Cerebellar cortex (tissue), 1 donor: Measurements from ENCODE around the gene INO80D.
A peak's percentile ranks its signal among the peaks of the same experiment; 100 is the strongest.
"Not testable (repeated sequence)": the region's sequence is repeated elsewhere in the genome, so short reads cannot be mapped to it uniquely, and the experiment has no call there.

ENCODE experiments used
- DNase-seq: peaks from one replicate; pipeline ENCODE4 v3.0.0-alpha.2; 2015; ENCODE audit warnings: low spot score

INO80D gene

DNA sequence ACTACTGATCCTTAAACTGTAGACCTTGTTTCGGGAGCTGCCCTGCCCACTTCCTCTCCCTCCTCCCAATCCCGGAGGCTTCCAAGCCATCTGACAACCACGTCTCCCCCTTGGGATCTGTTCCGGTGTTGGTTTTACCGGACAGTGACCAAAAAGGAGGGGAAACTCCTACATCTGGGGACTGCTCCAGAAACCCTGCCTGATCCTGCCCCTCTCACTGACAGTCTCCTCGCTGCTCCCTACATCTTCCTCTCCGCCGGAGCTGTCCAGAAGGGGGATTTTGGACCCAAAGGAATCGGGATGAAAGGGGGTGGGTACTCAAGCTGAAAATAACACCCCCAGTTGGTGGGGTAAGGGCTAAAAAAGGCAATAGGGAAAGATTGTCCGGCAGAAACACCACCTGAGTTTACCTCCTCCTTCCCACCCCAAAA, 1.5 kb downstream of the INO80D start:
- DNase-seq = peak; percentile 88

DNA sequence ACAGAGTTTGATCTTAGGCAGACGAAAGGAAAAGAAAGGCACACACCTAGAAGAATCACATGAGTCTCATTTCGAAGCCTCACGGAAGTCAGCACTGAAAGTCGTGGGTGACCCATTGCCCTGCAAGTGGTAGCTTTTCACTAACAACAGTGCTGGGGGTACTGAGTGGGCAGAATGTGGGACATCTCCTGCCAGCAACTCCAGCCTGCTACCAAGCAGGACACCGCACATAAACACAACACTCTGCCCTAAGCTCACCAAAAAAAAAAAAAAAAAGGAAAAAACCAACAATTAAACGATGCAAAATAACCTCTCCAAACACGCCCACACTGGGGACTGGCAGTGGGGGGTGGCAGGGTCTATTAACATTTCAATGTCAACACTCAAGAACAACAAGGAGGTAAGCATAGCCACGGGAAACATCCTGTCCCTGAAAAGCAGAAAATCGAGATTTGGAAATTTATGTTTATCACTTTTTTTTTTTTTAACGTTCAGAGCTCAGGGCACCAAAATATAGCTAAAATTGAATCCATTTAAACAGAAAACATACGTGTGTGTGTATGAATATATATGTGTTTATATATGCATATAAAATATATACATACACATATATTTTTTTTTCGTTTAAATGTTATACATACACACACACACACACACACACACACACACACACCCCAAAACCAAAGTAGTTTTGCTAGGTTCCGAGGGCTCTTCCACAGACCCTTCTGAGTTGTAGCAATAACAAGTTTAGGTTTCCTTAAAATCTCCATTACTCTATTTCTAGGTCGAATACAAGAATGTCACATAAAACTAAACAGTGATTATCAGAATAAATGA, 2.2 kb downstream of the INO80D start:
- peak; percentile 39 for DNase-seq

DNA sequence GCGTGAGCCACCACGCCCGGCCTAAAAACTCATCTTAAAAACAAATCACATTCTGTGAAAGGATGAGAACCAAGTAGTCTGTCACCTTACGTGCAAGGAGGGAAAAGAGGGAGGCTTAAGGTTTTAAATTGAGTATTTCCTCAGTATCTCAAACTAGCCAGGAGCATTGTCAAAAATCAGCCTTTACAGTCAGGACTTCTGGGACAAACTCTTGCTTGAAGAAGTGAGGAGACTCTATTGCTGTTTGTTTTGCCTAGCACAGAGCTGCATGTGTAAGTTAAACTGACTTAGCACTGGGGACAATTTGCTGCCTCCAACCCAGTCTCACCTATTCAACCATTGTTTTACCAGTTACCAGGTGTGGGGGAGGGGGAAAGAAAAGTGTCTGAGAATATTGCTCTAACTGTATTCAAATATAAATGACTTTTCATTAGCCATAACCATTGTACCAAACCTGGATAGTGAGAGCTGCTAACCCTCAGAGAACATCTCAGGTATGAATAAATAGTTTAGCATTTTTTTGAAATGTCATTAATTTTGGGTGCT, 3.6 kb downstream of the INO80D start:
- peak; percentile 15 for DNase-seq

DNA sequence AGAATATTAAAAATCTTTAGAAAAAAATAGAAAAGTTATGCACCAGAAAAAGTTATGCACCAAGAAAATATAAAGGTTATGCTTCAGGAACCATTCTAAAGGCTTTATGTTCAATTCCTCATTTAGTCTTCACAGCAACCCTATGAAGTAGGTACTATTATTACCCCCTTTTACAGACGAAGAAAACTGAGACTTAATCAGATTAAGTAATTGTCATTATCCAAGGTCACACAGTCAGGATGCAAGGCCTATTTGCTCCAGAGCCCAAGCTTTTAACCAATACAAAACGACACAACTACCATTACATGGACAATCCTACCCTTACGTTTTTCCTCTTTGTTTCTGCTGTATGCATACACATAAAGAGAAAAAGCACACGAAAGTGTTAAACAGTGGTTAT, 5.0 kb downstream of the INO80D start:
- DNase-seq = no peak

DNA sequence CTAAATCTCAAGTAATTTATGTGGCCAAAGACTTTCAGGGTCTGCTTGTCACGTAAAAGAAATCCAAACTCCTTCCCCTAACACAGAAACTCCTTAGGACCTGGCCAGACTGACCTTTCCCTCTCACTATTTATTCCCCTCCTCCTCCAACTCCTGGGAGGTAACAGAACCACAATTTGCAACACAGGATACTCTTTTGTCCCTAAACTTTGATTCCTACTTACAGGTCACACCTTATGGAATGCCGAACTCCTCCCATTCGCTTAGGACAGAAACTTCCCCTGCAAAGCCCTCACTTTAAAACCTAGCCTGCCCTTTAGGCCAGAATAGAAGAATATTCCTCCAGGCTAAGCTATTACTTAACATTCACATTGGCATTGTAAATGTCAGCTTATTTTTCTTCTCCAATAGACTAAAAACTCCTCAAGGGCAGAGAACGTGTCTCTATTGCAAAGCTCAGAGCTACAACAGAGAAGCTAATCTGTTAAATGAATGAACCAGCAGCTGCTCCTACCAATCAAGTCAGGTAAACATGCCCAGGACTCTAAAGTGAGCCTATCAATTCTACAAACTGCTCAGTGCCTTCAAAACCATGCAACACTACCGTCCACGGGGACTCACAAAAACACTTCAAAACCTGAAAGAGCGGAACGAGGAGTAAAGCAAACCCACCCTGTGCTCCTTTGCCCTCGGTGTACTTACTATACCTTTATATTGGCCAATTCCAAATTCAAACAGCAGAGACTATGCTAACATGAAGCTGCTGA, 6.1 kb downstream of the INO80D start:
- no peak for DNase-seq

DNA sequence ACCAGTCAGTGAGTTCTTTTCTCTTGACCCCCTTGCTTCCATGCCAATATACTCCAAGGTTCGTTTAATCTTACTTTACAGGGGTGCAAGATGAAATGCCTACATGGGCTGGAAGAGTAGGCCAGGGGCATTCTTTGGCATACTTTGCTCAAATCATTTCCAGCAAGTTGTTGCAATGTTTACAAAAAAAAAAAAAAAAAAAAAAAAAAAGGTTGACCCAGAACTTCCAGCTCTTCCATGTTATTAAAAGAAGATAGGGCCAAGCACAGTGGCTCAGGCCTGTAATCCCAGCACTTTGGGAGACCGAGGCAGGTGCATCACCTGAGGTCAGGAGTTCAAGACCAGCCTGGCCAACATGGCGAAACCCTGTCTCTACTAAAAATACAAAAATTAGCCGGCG, 8.1 kb downstream of the INO80D start:
- not testable (repeated sequence) for DNase-seq

DNA sequence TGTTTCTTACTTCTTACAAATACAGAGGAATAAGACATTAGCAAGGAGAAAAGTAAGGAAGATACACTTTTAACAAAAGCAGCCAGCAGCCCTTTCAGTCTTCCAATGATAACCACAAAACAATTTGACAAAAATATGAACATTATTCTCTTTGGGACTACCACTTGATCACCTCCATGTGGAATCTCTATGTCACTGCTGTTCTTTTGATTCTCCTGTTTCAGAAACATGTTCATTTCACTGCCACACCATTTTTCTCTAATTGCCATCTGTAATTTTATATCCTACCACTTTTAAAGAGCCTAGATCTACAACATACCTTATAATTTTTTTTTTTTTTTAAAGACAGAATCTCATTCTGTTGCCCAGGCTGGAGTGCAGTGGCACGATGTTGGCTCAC, 10.9 kb downstream of the INO80D start:
- DNase-seq = no peak

DNA sequence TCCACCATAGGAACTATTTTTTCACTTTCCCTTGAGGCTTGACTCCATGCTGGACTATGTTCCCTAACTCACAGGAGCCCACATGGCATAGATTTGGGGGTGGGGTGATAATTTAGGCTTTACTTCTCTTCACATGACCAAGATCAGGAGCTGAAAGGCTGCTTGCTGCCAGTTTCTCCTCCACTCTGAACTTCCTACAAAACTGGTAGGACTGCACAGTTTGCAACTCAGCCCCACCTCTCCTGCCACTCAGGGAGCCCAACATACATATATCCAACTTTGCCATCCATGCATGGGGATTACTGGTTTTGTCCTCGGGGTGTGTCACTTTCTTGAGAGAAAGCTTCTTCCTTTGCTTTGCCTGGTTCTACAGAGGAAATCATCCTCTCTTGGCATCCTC, 14.2 kb downstream of the INO80D start:
- no peak for DNase-seq

DNA sequence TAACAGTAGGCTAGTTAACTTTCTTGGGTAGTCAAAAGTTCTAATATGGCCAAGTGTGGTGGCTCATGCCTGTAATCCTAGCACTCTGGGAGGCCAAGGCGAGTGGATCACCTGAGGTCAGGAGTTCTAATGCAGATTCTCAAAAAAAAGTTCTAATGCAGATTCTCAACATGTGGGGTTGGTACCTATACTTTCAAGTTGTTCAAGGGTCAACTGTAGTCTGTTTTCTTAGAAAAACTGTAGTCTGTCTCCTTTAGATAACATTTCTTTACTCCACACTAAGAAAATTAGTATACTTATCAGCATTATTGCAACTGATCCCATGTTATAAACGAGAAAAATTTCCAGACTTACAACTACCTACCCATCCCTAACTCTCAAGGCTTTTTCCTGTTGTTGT, 16.6 kb downstream of the INO80D start:
- DNase-seq = no peak

DNA sequence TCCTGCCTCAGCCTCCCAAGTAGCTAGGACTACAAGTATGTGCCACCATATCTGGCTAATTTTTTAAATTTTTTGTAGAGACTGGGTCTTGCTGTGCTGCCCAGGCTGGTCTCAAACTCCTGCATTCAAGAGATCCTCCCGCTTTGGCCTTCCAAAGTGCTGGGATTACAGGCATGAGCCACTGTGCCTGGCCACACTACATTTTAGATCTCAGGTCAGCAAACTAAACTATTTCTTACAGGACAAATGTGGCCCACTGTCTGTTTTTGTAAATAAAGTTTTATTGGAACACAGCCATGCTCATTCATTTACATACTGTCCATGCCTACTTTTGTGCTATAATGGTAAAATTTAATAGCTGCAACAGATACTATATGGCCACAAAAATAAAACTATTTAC, 17.8 kb downstream of the INO80D start:
- DNase-seq = no peak

DNA sequence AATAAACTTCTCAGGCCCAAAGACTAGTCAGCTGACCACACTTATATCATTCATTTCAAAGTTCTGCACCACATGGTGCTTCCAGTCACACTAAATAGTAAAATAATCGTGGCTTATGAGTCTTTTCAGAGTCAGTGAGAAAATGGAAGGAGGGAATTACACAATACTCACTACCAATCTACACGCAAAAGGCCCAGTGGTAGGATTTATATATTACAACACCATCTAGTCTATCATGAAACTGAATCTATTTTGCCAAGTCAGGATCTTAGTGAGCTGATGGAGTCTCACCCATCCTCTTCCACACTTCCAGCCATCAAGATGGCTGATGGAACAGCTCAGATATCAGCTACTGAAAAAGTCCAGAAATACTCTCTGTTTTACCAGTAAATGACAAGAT, 21.9 kb downstream of the INO80D start:
- no peak for DNase-seq

DNA sequence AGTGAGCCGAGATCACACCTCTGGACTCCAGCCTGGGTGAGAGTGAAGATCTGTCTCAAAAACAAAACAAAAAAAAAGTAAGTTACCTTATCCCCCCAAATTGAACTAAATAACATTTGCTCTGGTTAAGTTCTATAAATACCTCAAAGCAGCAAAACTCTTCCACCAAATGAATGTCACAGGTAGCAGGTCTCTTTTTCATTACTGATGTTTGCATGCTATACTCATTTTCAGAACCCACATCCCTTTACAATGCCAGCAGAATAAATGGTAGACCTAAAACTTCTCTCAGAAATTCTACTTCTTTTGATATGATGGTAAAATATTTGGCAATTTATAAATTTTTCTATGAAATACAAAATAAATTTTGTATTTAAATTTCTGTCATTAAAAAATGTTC, 22.3 kb downstream of the INO80D start:
- DNase-seq = no peak

DNA sequence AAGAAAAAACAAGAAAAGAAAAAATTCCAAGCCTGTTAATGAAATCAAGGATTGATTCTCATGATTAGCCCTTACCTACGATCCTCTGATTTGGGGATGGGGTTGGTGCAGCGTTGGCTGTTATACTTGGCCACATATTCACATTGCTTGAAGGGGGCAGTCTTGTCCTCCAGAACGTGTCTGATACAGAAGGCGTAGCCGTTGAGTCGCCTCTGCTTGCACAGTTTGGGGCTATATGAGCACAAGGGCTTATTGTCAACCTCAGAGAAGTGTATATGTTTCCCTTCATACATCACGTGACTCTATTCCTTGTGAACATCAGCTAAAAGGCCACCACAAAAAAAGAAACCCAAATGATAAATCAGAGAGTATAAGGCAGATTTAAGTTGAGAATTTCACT, 23.2 kb downstream of the INO80D start:
- DNase-seq = no peak

DNA sequence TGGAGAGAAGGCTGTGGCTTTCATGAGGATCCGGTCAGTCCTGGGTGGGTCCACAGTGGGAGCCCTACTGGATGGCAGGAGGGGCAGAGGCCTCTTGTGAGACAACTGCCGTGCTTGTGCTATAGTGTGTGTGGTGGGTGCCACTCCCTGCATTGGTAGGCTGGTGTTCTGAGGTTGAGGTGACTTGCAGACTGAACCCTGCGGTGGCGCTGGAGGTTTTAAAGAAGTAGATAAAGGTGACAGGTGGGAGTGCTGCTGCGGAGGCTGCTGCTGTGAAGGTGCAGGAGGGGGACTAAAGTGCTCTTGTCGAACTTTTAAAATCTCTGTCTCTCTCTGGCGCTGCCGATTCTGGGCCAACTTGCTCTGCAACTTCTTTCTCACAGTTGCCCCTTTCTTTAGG, 29.7 kb downstream of the INO80D start:
- no peak for DNase-seq

DNA sequence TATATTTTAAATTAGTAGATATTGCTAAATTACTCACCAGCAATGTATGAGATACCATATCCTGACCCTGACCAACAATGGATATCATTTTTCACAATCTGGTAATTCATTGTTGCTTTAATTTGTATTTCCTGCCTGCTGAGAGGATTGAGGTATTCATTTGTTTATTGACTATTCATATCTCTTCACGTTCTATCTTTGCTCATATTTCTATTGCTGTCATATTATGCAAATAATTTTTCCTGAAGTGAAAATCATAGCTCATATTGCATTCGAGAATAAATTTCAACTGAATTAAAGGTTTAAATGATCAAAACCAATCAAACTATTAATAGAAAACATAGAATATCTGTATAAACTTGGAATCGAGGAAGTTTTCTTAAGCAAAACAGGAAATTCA, 31.0 kb downstream of the INO80D start:
- DNase-seq = no peak

DNA sequence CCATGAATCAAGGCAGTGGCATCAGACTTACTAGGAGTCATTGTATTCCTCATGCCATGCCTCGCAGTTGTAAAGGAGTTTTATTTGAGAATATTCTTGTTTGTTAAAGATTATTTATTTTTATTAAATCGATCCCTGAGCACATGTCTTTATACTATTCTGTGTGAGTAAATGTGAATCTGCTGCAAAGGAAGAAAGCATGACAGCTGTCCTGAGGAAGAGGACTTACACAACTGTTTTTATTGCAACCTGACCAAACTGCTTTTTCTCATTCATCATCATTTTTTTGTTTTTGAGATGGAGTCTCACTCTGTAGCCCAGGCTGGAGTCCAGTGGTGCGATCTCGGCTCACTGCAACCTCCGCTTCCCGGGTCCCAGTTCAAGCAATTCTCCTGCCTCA, 34.1 kb downstream of the INO80D start:
- no peak for DNase-seq

DNA sequence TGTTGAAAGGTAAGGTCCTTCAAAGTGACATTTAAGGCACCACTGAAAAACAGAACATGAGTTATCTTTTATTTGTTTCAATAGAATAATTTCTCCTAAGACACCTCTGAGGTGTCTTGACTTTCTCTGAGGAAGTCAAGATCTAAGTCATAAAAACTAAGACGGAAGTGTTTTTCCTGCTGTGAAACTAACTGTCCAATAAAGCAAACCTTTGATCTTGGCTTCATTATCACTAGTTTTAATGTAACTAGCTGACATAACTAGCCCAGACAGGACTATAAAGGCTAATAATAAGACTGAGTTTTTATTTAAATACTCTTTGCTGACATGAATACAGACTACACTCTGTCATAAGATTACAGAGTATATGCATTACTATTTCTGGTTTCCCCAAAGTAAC, 36.6 kb downstream of the INO80D start:
- DNase-seq = no peak

DNA sequence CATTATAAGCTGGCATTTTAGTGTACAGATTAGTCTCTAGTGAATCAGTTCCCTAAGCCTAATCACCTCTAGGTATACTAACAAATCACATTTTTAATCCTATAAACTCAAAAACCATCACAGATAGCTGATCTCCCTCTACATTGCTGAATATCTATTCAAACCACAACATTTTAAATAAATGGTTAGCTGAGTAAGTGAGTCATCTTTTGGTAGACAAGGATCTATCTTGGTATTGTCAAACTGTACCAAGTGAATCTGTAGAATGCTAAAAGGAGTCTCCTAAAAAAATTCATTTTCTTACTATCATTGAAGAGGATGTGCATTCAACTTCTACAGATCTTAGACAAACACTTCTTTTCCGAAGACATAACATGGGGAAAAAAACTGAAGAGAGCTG, 40.7 kb downstream of the INO80D start:
- DNase-seq = no peak

DNA sequence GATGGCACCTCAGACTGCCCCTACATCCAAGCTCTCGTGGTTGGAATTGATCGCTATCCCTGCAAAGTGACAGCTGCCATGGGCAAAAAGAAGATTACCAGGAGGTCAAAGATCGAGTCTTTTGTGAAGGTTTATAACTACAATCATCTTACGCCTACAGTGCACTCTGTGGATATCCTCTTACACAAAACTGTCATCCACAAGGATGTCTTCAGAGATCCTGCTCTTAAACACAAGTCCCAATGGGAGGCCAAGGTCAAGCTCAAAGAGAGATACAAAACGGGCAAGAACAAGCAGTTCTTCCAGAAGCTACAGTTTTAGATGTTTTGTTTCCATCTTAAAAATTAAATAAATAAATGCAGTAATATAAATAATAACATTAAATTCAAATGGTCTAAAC, 45.4 kb downstream of the INO80D start:
- DNase-seq = no peak

DNA sequence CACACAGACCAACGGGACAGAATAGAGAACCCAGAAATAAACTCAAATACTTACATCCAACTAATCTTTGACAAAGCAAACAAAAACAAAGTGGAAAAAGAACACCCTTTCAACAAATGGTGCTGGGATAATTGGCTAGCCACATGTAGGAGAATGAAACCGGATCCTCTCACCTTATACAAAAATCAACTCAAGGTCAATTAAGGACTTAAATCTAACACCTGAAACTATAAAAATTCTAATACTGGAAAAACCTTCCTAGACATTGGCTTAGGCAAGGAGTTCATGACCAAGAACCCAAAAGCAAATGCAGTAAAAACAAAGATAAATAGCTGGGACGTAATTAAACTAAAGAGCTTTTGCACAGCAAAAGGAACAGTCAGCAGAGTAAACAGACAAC, 50.6 kb downstream of the INO80D start:
- not testable (repeated sequence) for DNase-seq

DNA sequence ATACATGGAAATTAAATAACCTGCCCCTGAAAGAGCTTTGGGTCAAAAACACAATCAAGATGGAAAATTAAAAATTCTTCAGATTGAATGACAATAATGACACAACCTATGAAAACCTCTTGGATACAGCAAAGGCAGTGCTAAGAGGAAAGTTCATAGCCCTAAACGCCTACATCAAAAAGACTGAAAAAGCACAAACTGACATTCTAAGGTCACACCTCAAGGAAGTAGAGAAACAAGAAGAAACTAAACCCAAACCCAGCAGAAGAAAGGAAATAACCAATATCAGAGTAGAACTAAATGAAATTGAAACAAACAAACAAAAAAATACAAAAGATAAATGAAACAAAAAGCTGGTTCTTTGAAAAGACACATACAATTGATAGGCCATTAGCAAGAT, 52.5 kb downstream of the INO80D start:
- not testable (repeated sequence) for DNase-seq

DNA sequence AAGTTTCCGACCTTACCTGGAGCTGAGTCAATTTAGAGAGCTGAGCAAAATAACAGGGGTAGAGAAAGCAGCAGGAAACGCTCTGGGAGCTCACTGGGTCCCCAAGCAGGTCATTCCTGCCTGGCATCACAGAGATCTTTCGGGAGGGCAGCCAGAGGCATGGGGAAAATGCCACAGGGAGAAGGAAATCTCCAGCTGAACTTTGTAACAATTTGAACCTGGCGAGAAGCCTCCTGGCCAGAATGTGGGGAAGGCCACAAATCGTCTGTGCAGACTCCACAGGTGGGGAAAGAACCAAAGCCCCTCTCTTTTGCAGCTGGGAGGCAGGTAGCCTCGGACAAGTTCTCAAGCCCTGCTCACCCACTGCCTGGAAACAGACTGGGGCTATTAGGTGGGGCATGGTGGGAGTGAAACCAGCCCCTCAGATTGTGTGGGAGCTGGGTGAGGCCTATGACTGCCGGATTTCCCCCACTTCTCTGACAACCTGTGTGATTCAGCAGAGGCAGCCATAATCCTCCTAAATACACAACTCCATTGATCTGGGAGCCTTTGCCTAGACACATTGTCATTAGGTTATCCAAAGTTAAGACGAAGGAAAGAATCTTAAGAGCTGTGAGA, 53.9 kb downstream of the INO80D start:
- DNase-seq = no peak
